Adrenal gland (tissue), 12 donors: ENCODE measurements around the gene CD274. TPM values are rescaled to one million over a fixed set of nuclear protein-coding genes. Genes with fewer than 3 reads are reported as not detected.
A peak's percentile ranks its signal among the peaks of the same experiment; 100 is the strongest.

Source experiments
- DNase-seq, 7 donors: peaks; one replicate each; pipeline ENCODE4 v3.0.0-alpha.2; 2019 to 2020
- H3K27ac ChIP-seq, 5 donors: fragments of 200-600 bp; sonication (generic) in 4 of 5; 1 replicate in 3 of 5; 2 replicates in 2 of 5; pipeline versions ENCODE4 v1.5.1 to v1.8.0; 2016 to 2020; ENCODE audit warnings: mild to moderate bottlenecking in 1 of 5
- H3K27me3 ChIP-seq: fragments of 200-600 bp; 2 replicates; pipeline ENCODE4 v1.8.0; 2021
- H3K36me3 ChIP-seq, 2 donors: fragments of 200-600 bp; replicated peaks in 1 of 2; 1 replicate in 1 of 2; 2 replicates in 1 of 2; pipeline versions ENCODE4 v1.5.1 to v1.8.0; 2018 to 2022
- H3K4me1 ChIP-seq, 2 donors: fragments of 200-600 bp; replicated peaks in 1 of 2; 1 replicate in 1 of 2; 2 replicates in 1 of 2; pipeline versions ENCODE4 v1.5.1 to v1.8.0; 2018 to 2021
- H3K4me3 ChIP-seq, 4 donors: fragments of 200-600 bp; sonication (generic) in 3 of 4; one replicate each; pipeline ENCODE4 v1.5.1; 2016 to 2018
- H3K9me3 ChIP-seq, 3 donors: fragments of 200-600 bp; sonication (generic) in 1 of 3; replicated peaks in 1 of 3; 1 replicate in 2 of 3; 2 replicates in 1 of 3; pipeline versions ENCODE4 v1.5.1 to v1.8.0; 2016 to 2021
- POLR2A ChIP-seq, 2 donors: fragments of 450-650 bp; IDR thresholded peaks; one replicate each; pipeline ENCODE4 v1.6.1; 2017; ENCODE audit warnings: antibody characterized with exemption in 2 of 2, mild to moderate bottlenecking in 2 of 2, moderate library complexity in 1 of 2
- WGBS, 4 donors: extraction: QIAGEN DNeasy Blood & Tissue Kit in 2 of 4; methylation state at CpG; one replicate each; pipeline versions ENCODE4 v1.1.5 to v1.1.7; 2013 to 2017; 5-methylcytosine and 5-hydroxymethylcytosine counted together
- intact Hi-C, 2 donors: fragments of 100-400 bp; cut with DNase I; formaldehyde crosslinking; loops; one replicate each; pipeline versions ENCODE4 v1.14.1 to v1.15.0; 2022 to 2023
- polyA plus RNA-seq, 3 donors: library from polyadenylated mRNA; stranded (reverse); fragments of 200-250 nt in 2 of 3; fragments of 350-450 nt in 1 of 3; fragmentation: Illumina TruSeq in 1 of 3; extraction: RNeasy Lipid Tissue Mini Kit (QIAGEN cat#74804) in 1 of 3; gene quantifications; one replicate each; pipeline ENCODE4 v1.2.3, GENCODE V29; 2013 to 2014
- total RNA-seq, 9 donors: library from RNA; depleted of rRNA in 4 of 9; stranded (reverse); fragments of >200 nt in 4 of 9; fragments of 120-200 nt in 1 of 9; fragmentation: NEBNext Ultra II Directional in 1 of 9; extraction: Animal tissue kit (Norgen Biotek cat#: 25700) in 1 of 9; gene quantifications; one replicate each; pipeline versions ENCODE4 v1.1.0 to v1.2.4, GENCODE V29; 2013 to 2023
- TF ChIP-seq, protein P1 (sequence below), 6 experiments: fragments of 450-650 bp in 4 of 6; fragments of 200-600 bp in 2 of 6; sonication (generic) in 1 of 6; IDR thresholded peaks; 1 replicate in 5 of 6; 2 replicates in 1 of 6; pipeline versions ENCODE4 v1.5.1 to v1.8.0; 2016 to 2021; ENCODE audit warnings: antibody characterized with exemption in 6 of 6, mild to moderate bottlenecking in 2 of 6, moderate library complexity in 1 of 6
- donor health status: healthy with polysubstance abuse.
- donor health status: Bipolar disorder and iron deficiency.
- donor health status: DM: yes; HTN: yes; CAD: no.
- donor health status: DM: no; HTN: no; CAD: no.
- donor health status: DM: no; HTN: no; CAD: no.
- donor health status: DM: yes; HTN: yes; CAD: no.

Gene CD274
- total and polyA plus RNA-seq, 12 donors = 0.66 to 5.8 (median 2.0) TPM

DNA sequence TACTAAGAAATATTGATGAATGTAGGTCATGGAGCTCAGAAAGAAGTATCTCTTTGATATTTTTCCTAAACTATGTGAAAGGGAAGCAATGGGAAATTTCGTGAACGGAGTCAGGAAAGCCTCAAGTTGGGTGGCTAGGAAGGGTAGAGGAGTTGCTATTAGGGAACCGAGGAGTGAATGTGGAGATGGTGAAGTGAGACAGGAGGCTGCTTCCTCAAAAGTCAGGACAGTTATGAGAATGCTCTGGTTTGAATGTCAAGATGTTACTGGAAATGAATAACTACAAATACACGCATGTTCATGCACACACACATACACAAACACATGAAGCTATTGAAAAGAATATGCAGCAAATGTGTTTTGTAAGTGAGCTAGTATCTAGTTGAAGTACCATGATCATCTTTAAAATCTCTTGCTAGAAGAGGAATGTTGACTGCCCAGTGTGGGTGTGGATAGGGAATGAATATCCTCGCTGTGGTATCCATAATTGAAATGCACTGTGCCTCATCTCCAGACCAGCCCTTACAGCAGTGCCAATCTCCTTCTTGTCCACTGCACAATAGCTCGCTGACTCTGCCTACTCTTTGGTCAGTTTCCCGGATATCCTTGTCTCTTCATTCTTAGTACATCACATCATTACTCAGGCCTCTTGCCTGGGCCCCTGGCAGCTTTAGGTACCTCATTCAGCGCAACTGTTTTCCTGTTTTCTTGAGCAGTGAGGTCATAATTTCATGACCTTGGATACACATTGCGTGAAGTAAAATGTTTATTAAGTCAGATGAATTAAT lies 38.1 kb downstream of the CD274 start:
- 76 to 85% (median 80%) methylated on average over 9 of the region's 9 CpGs for WGBS, 4 donors
- DNase-seq = no peak
- Histone ChIP-seq H3K9me3 (no peaks in the 10 kb centered on the region), H3K4me1 (no peaks in the 10 kb centered on the region), H3K27me3 (no peaks in the 10 kb centered on the region), H3K27ac (no peak overlapping the region), H3K4me3 (no peak overlapping the region), H3K36me3 (no peaks in the 10 kb centered on the region)
- TF ChIP-seq, protein P1, sequence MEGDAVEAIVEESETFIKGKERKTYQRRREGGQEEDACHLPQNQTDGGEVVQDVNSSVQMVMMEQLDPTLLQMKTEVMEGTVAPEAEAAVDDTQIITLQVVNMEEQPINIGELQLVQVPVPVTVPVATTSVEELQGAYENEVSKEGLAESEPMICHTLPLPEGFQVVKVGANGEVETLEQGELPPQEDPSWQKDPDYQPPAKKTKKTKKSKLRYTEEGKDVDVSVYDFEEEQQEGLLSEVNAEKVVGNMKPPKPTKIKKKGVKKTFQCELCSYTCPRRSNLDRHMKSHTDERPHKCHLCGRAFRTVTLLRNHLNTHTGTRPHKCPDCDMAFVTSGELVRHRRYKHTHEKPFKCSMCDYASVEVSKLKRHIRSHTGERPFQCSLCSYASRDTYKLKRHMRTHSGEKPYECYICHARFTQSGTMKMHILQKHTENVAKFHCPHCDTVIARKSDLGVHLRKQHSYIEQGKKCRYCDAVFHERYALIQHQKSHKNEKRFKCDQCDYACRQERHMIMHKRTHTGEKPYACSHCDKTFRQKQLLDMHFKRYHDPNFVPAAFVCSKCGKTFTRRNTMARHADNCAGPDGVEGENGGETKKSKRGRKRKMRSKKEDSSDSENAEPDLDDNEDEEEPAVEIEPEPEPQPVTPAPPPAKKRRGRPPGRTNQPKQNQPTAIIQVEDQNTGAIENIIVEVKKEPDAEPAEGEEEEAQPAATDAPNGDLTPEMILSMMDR (IDR thresholded peaks at IDR 0.05) = no peak
- TF ChIP-seq POLR2A (IDR thresholded peaks at IDR 0.05) = no peak
- intact Hi-C loops = no loop called here

DNA sequence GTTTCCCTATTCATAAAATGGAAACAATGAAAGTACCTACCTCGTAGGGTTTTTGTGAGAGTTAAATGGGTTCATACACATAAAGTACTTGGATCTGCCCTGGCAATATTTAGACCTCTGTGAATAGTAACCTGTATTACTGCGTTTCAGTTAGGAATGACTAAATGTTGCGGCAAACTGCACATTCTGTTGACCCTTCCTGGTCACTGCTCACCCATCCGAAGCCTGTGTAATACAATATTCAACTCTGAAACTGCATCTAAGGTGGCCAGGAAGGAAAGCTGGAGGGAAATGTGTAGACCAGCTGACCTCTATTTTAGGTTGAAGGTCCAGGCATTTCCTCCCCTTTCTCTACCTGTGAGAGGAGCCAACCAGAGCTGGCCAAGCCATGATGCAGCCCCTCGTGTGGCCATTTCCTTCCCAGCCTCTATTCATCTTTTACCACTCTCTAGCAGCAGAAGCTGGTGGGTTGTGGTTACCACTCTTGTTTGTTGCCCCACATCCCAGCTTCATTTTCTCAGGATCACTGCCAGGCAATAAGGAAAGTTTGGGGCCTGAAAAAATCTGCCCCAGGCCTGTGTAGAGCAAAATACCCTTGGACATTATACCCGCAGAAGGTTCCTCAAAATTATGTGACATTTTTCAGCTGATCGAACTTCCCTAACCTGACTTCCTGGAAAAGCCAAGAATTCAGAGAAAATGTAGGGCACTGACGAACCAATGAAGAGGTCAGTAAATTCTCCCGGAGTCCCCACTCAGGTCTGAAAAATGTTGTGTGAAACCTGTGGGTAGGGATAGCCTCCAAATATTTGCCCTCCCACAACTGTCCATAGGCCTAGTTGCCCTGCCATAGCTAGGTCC lies 39.5 kb downstream of the CD274 start:
- no peak for DNase-seq
- Histone ChIP-seq H3K36me3 (no peaks in the 10 kb centered on the region), H3K4me3 (no peak overlapping the region), H3K27me3 (no peaks in the 10 kb centered on the region), H3K4me1 (peaks cover 0 to 8% of the 10 kb centered on the region in 2 donors), H3K9me3 (no peaks in the 10 kb centered on the region), H3K27ac (no peak overlapping the region)
- intact Hi-C loops = no loop called here
- TF ChIP-seq POLR2A (IDR thresholded peaks at IDR 0.05) = no peak
- TF ChIP-seq, protein P1 (IDR thresholded peaks at IDR 0.05) = no peak
- 73 to 86% (median 76%) methylated on average over 9 of the region's 9 CpGs for WGBS, 4 donors

- no peak overlapping the region for H3K4me3 ChIP-seq
- no peaks in the 10 kb centered on the region for H3K27me3 ChIP-seq
- H3K4me1 ChIP-seq = peaks cover 0 to 8% of the 10 kb centered on the region in 2 donors
- H3K27ac ChIP-seq = peak overlapping the region in 1 of 5 donors; percentile 72
- no peak for DNase-seq
- no peaks in the 10 kb centered on the region for H3K36me3 ChIP-seq
- intact Hi-C loops = no loop called here
- WGBS, 4 donors = 54 to 94% (median 74%) methylated on average over 1 of the region's 1 CpG
- no peaks in the 10 kb centered on the region for H3K9me3 ChIP-seq
- TF ChIP-seq, protein P1 (IDR thresholded peaks at IDR 0.05) = no peak
- no peak for TF ChIP-seq POLR2A (IDR thresholded peaks at IDR 0.05)
These were observed 42.8 kb downstream of the CD274 start for GRCh38 chr9:5492965-5493678.
